ENCODE results near the gene CACNB1.
A peak's percentile ranks its signal among the peaks of the same experiment; 100 is the strongest.
"Not testable (repeated sequence)": the region's sequence is repeated elsewhere in the genome, so short reads cannot be mapped to it uniquely, and the experiment has no call there.

The CACNB1 gene

GRCh38 chr17:39173526-39174274 is 23.8 kb downstream of the CACNB1 start:
- no peak for DNase-seq

GRCh38 chr17:39173080-39173479 is 24.4 kb downstream of the CACNB1 start:
- no peak for DNase-seq

DNA sequence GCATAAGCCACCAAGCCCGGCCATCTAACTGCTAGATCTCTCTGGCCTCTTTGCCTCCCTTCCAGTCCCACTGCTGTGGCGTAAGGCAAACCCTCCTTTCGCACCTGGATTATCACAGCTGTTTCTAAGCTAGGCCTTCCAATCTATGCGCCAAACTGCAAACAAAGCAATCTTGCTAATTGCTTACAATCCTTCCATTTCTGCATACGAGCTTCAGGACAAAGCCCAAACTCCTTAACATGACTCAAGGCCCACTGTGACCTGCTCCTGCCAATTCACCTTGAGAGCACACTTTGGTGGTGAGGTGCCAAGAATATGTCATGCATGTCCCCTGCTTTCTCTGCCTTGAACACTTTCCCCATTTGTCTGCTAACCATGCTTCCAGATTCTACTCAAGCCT is 25.5 kb downstream of the CACNB1 start:
- DNase-seq = no peak

DNA sequence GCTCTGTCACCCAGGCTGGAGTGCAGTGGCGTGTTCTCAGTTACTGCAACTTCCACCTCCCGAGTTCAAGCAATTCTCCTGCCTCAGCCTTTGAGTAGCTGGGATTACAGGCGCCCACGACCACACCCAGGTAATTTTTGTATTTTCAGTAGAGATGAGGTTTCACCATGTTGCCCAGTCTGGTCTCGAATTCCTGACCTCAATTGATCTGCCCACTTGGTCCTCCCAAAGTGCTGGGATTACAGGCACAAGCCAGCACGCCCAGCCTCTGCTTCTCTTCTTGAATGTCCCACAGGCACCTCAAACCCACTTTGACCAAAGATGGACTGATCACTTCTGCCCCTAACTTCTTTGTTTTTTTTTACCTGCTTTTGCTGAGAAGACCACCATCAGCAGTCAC is 26.9 kb downstream of the CACNB1 start:
- DNase-seq = no peak

DNA sequence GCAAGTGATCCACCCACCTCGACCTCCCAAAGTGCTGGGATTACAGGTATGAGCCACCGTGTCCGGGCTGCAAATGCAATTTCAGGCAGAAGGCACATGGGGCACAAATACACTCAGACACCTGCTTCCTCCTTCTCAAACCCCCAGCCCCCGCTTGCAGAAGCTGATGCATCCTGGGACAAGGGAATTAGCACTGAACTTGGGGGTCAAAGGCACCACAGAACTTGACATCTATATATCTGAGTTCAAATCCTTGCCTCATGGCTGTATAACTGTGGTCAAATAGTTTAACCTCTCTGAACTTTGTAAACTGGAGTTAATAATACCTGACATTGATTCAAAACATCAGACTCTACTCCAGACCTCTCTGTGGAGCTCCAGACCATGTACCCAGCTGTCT is 27.4 kb downstream of the CACNB1 start:
- DNase-seq = no peak

GRCh38 chr17:39169518-39169917 is 28.0 kb downstream of the CACNB1 start:
- no peak for DNase-seq

DNA sequence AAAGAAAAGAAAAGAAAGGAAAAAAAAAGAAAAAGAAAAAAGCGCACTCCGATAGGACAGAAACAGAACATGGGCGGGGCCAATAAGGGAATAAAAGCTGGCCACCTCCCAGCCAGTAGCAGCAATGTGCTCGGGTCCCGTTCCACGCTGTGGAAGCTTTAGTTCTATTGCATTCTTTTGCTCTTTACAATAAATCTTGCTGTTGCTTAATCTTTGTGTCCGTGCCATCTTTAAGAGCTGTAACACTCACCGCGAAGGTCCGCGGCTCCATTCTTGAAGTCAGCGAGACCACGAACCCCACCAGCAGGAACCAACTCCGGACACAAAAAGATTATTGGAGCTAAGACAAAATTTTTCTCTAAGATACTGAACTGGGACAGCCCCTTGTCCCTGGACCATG is 28.4 kb downstream of the CACNB1 start:
- DNase-seq = no peak

- DNase-seq = not testable (repeated sequence)
Measured at GRCh38 chr17:39168503-39168902, 29.0 kb downstream of the CACNB1 start.

GRCh38 chr17:39167476-39167875 is 30.0 kb downstream of the CACNB1 start:
- DNase-seq = peak; percentile 16

GRCh38 chr17:39166437-39167335 is 30.8 kb downstream of the CACNB1 start:
- no peak for DNase-seq

- DNase-seq = no peak
Measured at GRCh38 chr17:39165841-39166349, 31.6 kb downstream of the CACNB1 start, which contains the start of gene ARL5C. Gene ARL5C (minus strand): TSS chr17:39166161. CDS start chr17:39165760, 401 bp downstream.

- no peak for DNase-seq
Measured at GRCh38 chr17:39165178-39165840, 32.2 kb downstream of the CACNB1 start.

DNA sequence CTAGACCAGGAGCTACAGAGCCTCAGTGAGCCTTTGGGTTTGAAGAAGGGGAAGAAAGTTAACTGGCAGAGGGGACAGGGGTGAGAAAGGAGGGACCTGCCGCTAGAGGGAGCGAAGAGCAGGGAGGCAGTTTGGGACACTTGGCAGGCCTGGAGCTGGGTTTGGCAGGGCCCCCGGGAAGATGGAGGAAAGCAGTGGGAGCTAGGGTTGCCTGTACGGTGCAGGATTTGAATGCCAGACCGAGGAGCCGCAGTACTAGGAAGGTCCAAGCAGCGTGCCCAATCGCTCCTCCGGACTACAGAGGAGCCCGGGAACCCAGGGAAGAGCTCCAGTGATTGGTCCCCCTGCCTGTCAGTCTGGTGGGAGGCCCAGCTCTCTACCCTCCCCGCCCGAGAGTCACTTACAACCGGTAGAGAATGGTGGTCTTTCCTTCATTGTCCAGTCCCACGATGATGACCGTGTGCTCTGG is 32.8 kb downstream of the CACNB1 start:
- DNase-seq = peak; percentile 81

DNA sequence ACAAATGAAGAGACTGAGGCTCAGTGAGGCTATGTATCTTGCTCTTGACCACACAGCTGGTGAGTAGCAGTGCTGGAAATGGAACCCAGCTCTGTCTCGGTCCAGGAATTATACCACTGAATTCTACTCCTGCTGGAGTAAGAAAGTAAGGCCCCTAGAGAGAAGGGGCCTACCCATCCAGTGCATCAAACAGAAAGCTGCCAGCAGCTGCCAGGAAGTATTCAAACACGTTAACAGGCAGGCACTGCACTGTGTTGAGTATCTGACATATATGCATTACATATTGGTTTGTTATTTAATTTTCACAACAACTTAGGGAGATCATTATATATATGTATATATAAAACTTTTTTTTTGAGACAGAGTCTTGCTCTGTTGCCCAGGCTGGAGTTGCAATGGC is 35.5 kb downstream of the CACNB1 start:
- DNase-seq = no peak

DNA sequence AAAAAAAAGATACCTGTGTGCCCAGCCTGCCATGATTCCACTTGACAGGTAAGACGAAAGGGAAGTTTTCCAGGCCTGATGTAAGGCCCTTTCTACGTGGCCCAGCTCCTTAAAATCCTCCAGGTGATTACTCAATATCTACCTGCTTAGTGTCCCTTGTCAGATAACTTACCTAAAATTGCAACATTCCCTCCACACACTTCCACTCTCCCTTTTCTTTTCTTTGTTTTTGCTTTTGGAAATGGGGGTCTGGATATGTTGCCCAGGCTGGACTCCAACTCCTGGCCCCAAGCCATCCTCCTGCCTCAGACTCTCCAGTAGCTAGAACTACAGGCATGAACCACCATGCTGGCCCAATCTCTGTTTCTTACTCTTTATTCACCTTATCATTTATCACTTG is 38.8 kb downstream of the CACNB1 start:
- no peak for DNase-seq

DNA sequence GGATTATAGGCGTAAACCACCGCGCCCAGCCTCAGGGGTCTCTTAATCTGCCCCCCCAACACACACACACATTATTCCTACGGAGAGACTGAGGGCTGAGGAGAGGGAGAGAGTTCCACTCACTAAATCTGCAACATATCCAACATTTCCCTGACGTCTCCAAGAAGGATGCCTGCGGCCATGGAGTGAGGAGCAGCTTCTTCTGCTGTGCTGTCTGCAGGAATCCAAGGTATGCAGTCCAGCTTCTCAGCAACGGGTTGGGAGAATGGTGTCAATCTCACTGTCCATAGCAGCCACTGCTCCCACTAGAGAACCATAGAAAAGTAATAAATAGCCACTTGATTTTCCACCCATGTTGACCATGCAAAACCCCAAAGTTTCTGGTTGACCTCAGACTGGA is 41.0 kb downstream of the CACNB1 start:
- DNase-seq = no peak

GRCh38 chr17:39155654-39156053 is 41.8 kb downstream of the CACNB1 start:
- DNase-seq = no peak

GRCh38 chr17:39153599-39154051 is 43.8 kb downstream of the CACNB1 start:
- DNase-seq = peak; percentile 91

DNA sequence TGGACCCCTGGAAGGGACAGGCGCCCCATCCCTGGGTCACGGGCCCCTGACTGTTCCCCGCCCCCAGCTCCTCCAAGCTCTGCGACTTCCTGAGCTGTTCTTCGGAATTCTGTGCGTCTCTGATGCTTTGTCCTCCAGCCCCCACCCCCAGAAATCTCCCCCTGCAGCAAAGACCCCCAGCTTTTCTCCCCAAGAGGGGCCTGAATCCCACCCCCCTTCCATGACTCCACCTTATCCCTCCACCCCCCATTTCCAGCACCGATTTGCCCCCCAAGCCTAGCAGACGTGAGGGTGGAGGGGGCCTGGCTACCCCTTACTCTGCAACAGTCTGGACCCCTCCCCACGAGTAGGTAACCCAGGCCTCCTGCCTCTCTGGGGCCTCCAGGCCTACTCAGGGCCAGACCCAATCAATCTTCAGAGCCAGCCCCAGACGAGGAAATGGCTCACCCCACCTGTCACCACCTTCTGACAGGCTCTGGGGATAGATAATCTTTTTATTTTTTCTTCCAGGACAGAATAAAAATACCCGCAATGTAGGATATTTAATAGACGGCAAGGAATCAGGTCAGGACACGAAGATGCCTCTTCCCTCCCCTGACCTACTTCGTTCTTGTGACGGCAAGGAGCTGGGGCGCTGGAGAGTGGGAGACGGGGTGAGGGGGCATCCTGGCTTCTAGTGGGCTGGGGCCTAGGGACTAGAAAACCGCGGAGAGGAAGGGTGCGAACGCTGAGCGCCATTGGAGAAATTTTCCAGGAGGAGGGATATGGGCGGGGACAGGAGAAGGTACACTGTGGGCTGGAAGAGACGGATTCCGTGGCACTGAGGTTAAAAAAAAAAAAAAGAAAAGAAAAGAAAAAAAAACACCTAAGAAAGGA is 45.3 kb downstream of the CACNB1 start:
- peak; percentile 28 for DNase-seq

GRCh38 chr17:39151150-39151942 is 46.1 kb downstream of the CACNB1 start, which contains the start of gene PLXDC1:
Gene PLXDC1 (minus strand): TSS chr17:39151637. CDS start chr17:39151437, 200 bp downstream.
- no peak for DNase-seq

DNA sequence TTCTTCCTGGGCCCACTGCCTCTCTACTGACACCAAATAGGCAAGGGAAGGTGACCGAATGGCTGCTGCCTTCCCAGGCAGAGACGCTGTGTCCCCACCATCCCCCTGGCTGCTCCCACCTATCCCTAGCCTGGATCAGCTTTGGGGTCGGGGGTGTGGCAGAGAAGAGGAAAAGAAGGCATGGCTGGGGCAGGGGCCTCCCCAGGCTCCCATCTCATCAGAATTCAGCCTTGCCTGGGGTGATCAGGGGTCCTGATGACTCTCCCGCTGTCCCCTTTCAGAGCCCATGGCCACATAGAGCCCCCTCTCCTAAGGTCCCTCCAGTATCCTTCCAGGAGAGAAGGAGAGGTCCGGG is 46.7 kb downstream of the CACNB1 start:
- no peak for DNase-seq

Data from CD4-positive, alpha-beta T cell treated with Interleukin-4 for 4 hours (primary cell).